Gastrocnemius medialis (tissue), 4 donors: ENCODE data around the gene C1RL. TPM values are rescaled to one million over a fixed set of nuclear protein-coding genes. Genes with fewer than 3 reads are reported as not detected.

Experiments used
- ATAC-seq, 2 donors: fragments of 150-250 bp; one replicate each; pipeline ENCODE4 v1.9.1; 2016
- DNase-seq, 2 donors: peaks; one replicate each; pipeline ENCODE4 v3.0.0-alpha.2; 2019
- H3K27ac ChIP-seq, 4 donors: fragments of 200-600 bp; sonication (generic); 1 replicate in 1 of 4; 2 replicates in 3 of 4; pipeline ENCODE4 v1.5.1; 2016 to 2018; ENCODE audit warnings: mild to moderate bottlenecking in 2 of 4, moderate library complexity in 1 of 4
- H3K27me3 ChIP-seq, 3 donors: fragments of 200-600 bp; sonication (generic) in 2 of 3; 1 replicate in 1 of 3; 2 replicates in 2 of 3; pipeline versions ENCODE4 v1.5.1 to v1.6.0; 2016 to 2019; ENCODE audit warnings: mild to moderate bottlenecking in 1 of 3, moderate library complexity in 1 of 3
- H3K36me3 ChIP-seq, 2 donors: fragments of 200-600 bp; sonication (generic) in 1 of 2; one replicate each; pipeline ENCODE4 v1.5.1; 2017 to 2018
- H3K4me1 ChIP-seq, 2 donors: fragments of 200-600 bp; sonication (generic) in 1 of 2; one replicate each; pipeline ENCODE4 v1.5.1; 2016 to 2017; ENCODE audit warnings: mild to moderate bottlenecking in 2 of 2
- H3K4me3 ChIP-seq, 4 donors: fragments of 200-600 bp; sonication (generic) in 3 of 4; 1 replicate in 1 of 4; 2 replicates in 3 of 4; pipeline ENCODE4 v1.5.1; 2016 to 2019; ENCODE audit warnings: mild to moderate bottlenecking in 2 of 4
- H3K9me3 ChIP-seq, 3 donors: fragments of 200-600 bp; sonication (generic) in 2 of 3; 1 replicate in 1 of 3; 2 replicates in 2 of 3; pipeline ENCODE4 v1.5.1; 2016 to 2019
- POLR2A ChIP-seq, 2 donors: fragments of 450-650 bp; IDR thresholded peaks; one replicate each; pipeline ENCODE4 v1.6.1; 2017; ENCODE audit warnings: antibody characterized with exemption in 2 of 2, mild to moderate bottlenecking in 2 of 2, moderate library complexity in 2 of 2
- in situ Hi-C, 4 donors: fragments of 200-750 bp; cut with MboI; loops; one replicate each; pipeline versions ENCODE4 v1.15.0 to v1.8.0; 2017; ENCODE audit warnings: low sequenced_read_pairs in 4 of 4
- intact Hi-C: fragments of 100-400 bp; cut with DNase I; formaldehyde crosslinking; loops from one replicate; pipeline ENCODE4 v1.15.1; 2023; ENCODE audit warnings: low total_unique reads
- total RNA-seq, 4 donors: library from RNA; depleted of rRNA; stranded (reverse); fragments of >200 nt; gene quantifications; one replicate each; pipeline versions ENCODE4 v1.1.0 to v1.2.3, GENCODE V29; 2016
- TF ChIP-seq, protein P1 (sequence below), 5 experiments: fragments of 450-650 bp in 3 of 5; fragments of 200-600 bp in 2 of 5; sonication (generic) in 2 of 5; IDR thresholded peaks in 4 of 5; conservative IDR thresholded peaks in 1 of 5; 1 replicate in 4 of 5; 2 replicates in 1 of 5; pipeline ENCODE4 v1.5.1; 2016 to 2019; ENCODE audit warnings: antibody characterized with exemption in 5 of 5, mild to moderate bottlenecking in 3 of 5, moderate library complexity in 3 of 5

C1RL gene
- total RNA-seq, 4 donors from 2014 or later = 15.0 to 18.7 (median 16.7) TPM

DNA sequence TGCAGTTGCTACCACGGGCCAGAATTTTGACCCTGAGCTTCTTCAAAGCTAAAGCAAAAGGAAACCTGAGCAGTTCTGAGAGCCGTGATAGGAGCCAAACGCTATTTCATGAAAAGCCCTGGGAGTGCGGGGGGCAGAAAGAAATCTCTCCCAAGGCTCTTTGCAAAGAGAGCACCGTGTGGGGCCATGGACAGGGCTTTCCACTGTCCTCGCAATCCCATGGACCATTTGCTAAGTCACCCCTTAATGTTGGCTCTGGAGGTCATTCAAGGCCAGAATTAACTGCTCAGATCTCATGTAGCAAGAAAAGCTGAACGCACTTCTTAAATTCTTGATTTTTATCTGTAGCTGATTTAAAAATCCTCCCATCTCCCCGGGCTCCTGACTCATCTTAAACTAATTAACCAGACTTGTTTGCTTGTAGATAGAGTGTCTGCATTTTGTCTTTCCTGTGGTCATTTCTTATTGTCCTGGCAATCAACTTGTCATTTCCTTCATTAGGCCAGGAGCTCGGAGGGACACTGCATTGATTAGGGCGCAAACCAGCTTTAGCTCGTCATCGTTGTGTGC, 46.0 kb upstream of the C1RL start:
- no peaks in the 10 kb centered on the region for H3K4me1 ChIP-seq
- no peak overlapping the region for H3K4me3 ChIP-seq
- intact Hi-C loops (no loop called here), in situ Hi-C loops (no loop called here)
- H3K36me3 ChIP-seq = no peaks in the 10 kb centered on the region
- DNase-seq = no peak
- ATAC-seq = no peak
- no peak overlapping the region for H3K27ac ChIP-seq
- no peaks in the 10 kb centered on the region for H3K9me3 ChIP-seq
- no peak for TF ChIP-seq POLR2A (IDR thresholded peaks at IDR 0.05)
- TF ChIP-seq, protein P1, sequence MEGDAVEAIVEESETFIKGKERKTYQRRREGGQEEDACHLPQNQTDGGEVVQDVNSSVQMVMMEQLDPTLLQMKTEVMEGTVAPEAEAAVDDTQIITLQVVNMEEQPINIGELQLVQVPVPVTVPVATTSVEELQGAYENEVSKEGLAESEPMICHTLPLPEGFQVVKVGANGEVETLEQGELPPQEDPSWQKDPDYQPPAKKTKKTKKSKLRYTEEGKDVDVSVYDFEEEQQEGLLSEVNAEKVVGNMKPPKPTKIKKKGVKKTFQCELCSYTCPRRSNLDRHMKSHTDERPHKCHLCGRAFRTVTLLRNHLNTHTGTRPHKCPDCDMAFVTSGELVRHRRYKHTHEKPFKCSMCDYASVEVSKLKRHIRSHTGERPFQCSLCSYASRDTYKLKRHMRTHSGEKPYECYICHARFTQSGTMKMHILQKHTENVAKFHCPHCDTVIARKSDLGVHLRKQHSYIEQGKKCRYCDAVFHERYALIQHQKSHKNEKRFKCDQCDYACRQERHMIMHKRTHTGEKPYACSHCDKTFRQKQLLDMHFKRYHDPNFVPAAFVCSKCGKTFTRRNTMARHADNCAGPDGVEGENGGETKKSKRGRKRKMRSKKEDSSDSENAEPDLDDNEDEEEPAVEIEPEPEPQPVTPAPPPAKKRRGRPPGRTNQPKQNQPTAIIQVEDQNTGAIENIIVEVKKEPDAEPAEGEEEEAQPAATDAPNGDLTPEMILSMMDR (IDR thresholded peaks at IDR 0.05 in 4 of 5, conservative IDR thresholded peaks at IDR 0.05 in 1 of 5) = no peak
- no peaks in the 10 kb centered on the region for H3K27me3 ChIP-seq

DNA sequence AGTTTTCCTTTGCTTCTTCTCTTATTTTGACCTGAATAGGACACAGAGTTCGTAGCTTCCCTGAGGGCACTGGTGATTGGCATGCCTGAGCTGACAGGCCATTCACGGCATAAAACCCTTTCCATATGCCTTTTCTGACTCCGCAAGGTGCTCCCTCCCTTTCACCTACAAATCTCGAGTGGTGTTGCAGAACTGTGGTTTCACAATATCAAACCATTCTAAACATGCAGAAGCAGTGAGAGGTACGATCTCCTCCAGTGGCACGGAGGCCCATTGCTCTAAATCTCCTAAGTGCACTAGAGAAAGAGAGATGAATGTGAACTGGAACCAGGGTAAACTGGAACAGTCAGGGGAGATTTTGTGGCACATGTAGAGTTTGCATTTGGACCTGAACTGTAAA, 45.0 kb upstream of the C1RL start:
- no peaks in the 10 kb centered on the region for H3K27me3 ChIP-seq
- no peaks in the 10 kb centered on the region for H3K4me1 ChIP-seq
- H3K27ac ChIP-seq = no peak overlapping the region
- ATAC-seq = no peak
- no peak overlapping the region for H3K4me3 ChIP-seq
- no peaks in the 10 kb centered on the region for H3K36me3 ChIP-seq
- in situ Hi-C loops (no loop called here), intact Hi-C loops (no loop called here)
- TF ChIP-seq POLR2A (IDR thresholded peaks at IDR 0.05) = no peak
- TF ChIP-seq, protein P1 (IDR thresholded peaks at IDR 0.05 in 4 of 5, conservative IDR thresholded peaks at IDR 0.05 in 1 of 5) = no peak
- no peak for DNase-seq
- H3K9me3 ChIP-seq = no peaks in the 10 kb centered on the region

DNA sequence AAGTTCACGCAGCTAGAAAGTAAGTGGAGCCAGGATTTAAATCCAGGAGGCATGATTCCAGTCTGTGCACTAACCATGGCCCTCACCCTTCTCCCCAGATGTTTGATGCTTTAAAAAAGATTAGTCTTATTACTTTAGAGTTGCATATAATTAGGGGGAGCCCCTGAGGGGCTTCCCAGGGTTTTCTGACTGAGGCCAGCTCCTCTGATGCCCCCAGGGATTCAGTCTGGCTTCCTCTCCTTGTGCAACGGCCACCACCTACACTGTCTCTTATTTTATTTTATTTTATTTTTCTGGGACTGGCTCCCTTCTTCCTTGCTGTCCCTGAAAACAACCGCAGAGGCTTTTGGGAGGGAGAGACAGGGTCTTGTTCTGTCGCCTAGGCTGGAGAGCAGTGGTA, 43.8 kb upstream of the C1RL start:
- no peak for DNase-seq
- in situ Hi-C loops = no loop called here
- Histone ChIP-seq H3K4me1 (no peaks in the 10 kb centered on the region), H3K27ac (no peak overlapping the region), H3K27me3 (no peaks in the 10 kb centered on the region), H3K36me3 (no peaks in the 10 kb centered on the region), H3K4me3 (no peak overlapping the region), H3K9me3 (no peaks in the 10 kb centered on the region)
- no peak for ATAC-seq
- no peak for TF ChIP-seq POLR2A (IDR thresholded peaks at IDR 0.05)
- TF ChIP-seq, protein P1 (IDR thresholded peaks at IDR 0.05 in 4 of 5, conservative IDR thresholded peaks at IDR 0.05 in 1 of 5) = no peak
- intact Hi-C loops = no loop called here

DNA sequence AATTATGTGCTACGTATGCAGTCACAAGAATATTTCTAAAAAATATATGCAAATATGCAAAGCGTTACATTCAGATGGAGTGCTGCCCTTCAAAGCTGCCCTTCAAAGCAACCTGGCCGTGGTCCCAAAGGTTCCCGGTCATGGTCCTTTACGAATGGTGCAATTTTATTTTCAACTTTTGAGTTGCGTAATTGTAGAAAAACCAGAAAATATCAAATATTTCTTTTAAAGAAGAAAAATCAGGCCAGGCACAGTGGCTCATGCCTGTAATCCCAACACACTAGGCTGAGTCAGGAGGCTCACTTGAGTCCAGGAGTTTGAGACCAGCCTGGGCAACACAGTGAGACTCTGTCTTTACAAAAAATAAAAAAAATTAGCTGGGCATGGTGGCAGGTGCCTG, 42.5 kb upstream of the C1RL start:
- no peaks in the 10 kb centered on the region for H3K27me3 ChIP-seq
- in situ Hi-C loops (no loop called here), intact Hi-C loops (no loop called here)
- no peaks in the 10 kb centered on the region for H3K4me1 ChIP-seq
- DNase-seq = no peak
- TF ChIP-seq, protein P1 (IDR thresholded peaks at IDR 0.05 in 4 of 5, conservative IDR thresholded peaks at IDR 0.05 in 1 of 5) = no peak
- no peak for TF ChIP-seq POLR2A (IDR thresholded peaks at IDR 0.05)
- no peak for ATAC-seq
- no peak overlapping the region for H3K27ac ChIP-seq
- H3K9me3 ChIP-seq = no peaks in the 10 kb centered on the region
- H3K36me3 ChIP-seq = no peaks in the 10 kb centered on the region
- no peak overlapping the region for H3K4me3 ChIP-seq

DNA sequence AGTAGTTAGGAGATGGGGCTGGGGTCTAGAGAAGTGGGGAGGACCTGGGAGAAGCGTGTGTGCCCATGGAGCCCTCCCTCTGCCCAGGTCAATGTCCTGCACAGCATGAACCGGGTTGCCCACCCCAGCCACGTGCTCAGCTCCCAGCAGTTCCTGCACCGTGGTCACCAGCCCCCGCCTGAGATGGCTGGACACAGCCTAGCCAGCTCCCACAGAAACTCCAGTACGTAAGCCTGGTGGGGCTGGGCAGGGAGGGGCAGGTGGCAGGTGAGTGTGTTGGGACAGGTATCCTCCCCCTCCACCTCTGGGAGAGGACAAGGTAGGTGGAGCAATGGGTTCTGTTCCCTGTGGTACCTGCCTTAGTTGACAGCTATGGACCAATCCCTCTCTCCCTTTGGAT, 41.8 kb upstream of the C1RL start:
- DNase-seq (no peak), ATAC-seq (no peak)
- in situ Hi-C loops = no loop called here
- Histone ChIP-seq H3K27ac (no peak overlapping the region), H3K4me1 (no peaks in the 10 kb centered on the region), H3K4me3 (no peak overlapping the region), H3K9me3 (no peaks in the 10 kb centered on the region), H3K27me3 (no peaks in the 10 kb centered on the region), H3K36me3 (no peaks in the 10 kb centered on the region)
- TF ChIP-seq POLR2A (IDR thresholded peaks at IDR 0.05) = no peak
- TF ChIP-seq, protein P1 (IDR thresholded peaks at IDR 0.05 in 4 of 5, conservative IDR thresholded peaks at IDR 0.05 in 1 of 5) = no peak
- intact Hi-C loops = no loop called here
